Progenitor cell of endocrine pancreas (in vitro differentiated cells): ENCODE data around the gene CLASP2. TPM values are rescaled to one million over a fixed set of nuclear protein-coding genes. Genes with fewer than 3 reads are reported as not detected.
A peak's percentile ranks its signal among the peaks of the same experiment; 100 is the strongest.
"Not testable (repeated sequence)": the region's sequence is repeated elsewhere in the genome, so short reads cannot be mapped to it uniquely, and the experiment has no call there.

ENCODE experiments used
- DNase-seq: peaks from one replicate; pipeline ENCODE4 v3.0.0; 2021; ENCODE audit warnings: low spot score; ENCODE audit not compliant: unreplicated experiment
- H3K27ac Mint-ChIP-seq: 2 replicates; pipeline ENCODE4 v1.8.0; 2021; ENCODE audit warnings: mild to moderate bottlenecking, moderate library complexity, mixed read lengths
- H3K27me3 Mint-ChIP-seq: 2 replicates; pipeline ENCODE4 v1.8.0; 2021; ENCODE audit warnings: mixed read lengths
- H3K36me3 Mint-ChIP-seq: 2 replicates; pipeline ENCODE4 v1.8.0; 2022; ENCODE audit warnings: mixed read lengths; ENCODE audit not compliant: insufficient read depth
- H3K4me1 Mint-ChIP-seq: 2 replicates; pipeline ENCODE4 v1.8.0; 2021; ENCODE audit warnings: low read depth, mixed read lengths
- H3K4me3 Mint-ChIP-seq: 2 replicates; pipeline ENCODE4 v1.8.0; 2021; ENCODE audit warnings: low read depth, mild to moderate bottlenecking, moderate library complexity, mixed read lengths
- H3K9me3 Mint-ChIP-seq: 2 replicates; pipeline ENCODE4 v1.8.0; 2021; ENCODE audit warnings: low read depth, mixed read lengths
- CTCF ChIP-seq: fragments of 200-600 bp; sonication (generic); IDR thresholded peaks from one replicate; pipeline ENCODE4 v1.5.0; 2021; ENCODE audit warnings: antibody characterized with exemption, mild to moderate bottlenecking; ENCODE audit not compliant: unreplicated experiment
- long read RNA-seq: library from polyadenylated mRNA; unstranded; transcript quantifications from one replicate; pipeline ENCODE4 v2.0.0, GENCODE V29; 2020
- total RNA-seq: library from RNA; stranded (reverse); gene quantifications from 2 replicates; pipeline ENCODE4 v1.2.1, GENCODE V29; 2021

The CLASP2 gene
- 58.4 and 68.3 TPM in 2 replicates for total RNA-seq
- long read RNA-seq, partial matches to known transcripts, result 14 of 24 reads
- long read RNA-seq, other reads (novel, unspliced or antisense), result 10 of 24 reads

GRCh38 chr3:33717866-33718594, at the start of gene CLASP2:
Gene CLASP2 (minus strand): TSS chr3:33718254. CDS start chr3:33718002, 252 bp downstream.
- Mint-ChIP-seq H3K27ac (peak within 1 kb of the TSS; percentile 98), H3K4me1 (peaks cover 8% of the 10 kb centered on the region), H3K27me3 (peaks cover 12% of the 10 kb centered on the region), H3K36me3 (no peaks in the 10 kb centered on the region), H3K4me3 (no peak within 1 kb of the TSS), H3K9me3 (no peaks in the 10 kb centered on the region)
- TF ChIP-seq CTCF, result peak; percentile 36
- peak; percentile 84 for DNase-seq

- Mint-ChIP-seq H3K36me3 (no peaks in the 10 kb centered on the region), H3K27ac (no peak overlapping the region), H3K9me3 (peaks cover 22% of the 10 kb centered on the region), H3K4me3 (no peak overlapping the region), H3K4me1 (peaks cover 4% of the 10 kb centered on the region), H3K27me3 (no peaks in the 10 kb centered on the region)
- TF ChIP-seq CTCF, result no peak
- DNase-seq, result no peak
Observed at GRCh38 chr3:33758864-33759263, 40.8 kb upstream of the CLASP2 start.

DNA sequence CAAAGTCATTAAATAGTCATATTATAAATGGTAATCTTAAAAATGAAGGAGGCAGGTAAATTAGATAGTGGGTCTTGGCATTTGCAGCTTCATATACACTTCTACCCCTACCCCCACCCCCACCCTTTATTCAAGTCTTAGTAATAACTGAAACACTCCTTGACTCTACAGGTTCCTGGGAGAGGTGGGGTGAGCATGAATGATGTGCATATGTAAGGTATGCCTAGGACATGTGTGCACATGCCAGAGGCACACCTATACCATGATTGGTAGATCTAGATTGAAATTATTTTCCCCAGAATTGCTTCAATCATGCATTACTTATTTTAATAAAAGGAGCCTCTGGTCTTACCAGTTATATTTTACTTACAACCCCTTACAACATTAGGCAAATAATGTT, 40.2 kb upstream of the CLASP2 start:
- peaks cover 3% of the 10 kb centered on the region for H3K4me1 Mint-ChIP-seq
- TF ChIP-seq CTCF, result no peak
- no peaks in the 10 kb centered on the region for H3K36me3 Mint-ChIP-seq
- no peaks in the 10 kb centered on the region for H3K27me3 Mint-ChIP-seq
- H3K27ac Mint-ChIP-seq, result no peak overlapping the region
- H3K9me3 Mint-ChIP-seq, result peaks cover 22% of the 10 kb centered on the region
- H3K4me3 Mint-ChIP-seq, result no peak overlapping the region
- no peak for DNase-seq

DNA sequence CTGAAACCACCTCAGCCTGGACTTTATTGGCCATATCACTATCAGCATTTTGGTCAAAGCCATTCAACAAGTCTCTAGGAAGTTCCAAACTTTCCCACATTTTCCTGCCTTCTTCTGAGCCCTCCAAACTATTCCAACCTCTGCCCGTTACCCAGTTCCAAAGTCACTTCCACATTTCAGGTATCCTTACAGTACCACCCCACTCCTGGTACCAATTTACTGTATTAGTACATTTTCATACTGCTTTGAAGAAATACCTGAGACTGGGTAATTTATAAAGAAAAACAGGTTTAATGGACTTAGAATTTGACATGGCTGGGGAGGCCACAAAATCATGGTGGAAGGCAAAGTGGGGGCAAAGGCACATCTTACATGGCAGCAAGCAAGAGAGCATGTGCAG, 36.3 kb upstream of the CLASP2 start:
- not testable (repeated sequence) for H3K27ac Mint-ChIP-seq, H3K4me1 Mint-ChIP-seq, H3K36me3 Mint-ChIP-seq, H3K4me3 Mint-ChIP-seq, DNase-seq, H3K27me3 Mint-ChIP-seq
- peaks cover 15% of the 10 kb centered on the region for H3K9me3 Mint-ChIP-seq

- no peak overlapping the region for H3K4me3 Mint-ChIP-seq
- H3K27ac Mint-ChIP-seq, result no peak overlapping the region
- peaks cover 11% of the 10 kb centered on the region for H3K9me3 Mint-ChIP-seq
- no peak for DNase-seq
- H3K36me3 Mint-ChIP-seq, result no peaks in the 10 kb centered on the region
- no peaks in the 10 kb centered on the region for H3K4me1 Mint-ChIP-seq
- no peaks in the 10 kb centered on the region for H3K27me3 Mint-ChIP-seq
- no peak for TF ChIP-seq CTCF
Observed at GRCh38 chr3:33751336-33751735, 33.3 kb upstream of the CLASP2 start.

DNA sequence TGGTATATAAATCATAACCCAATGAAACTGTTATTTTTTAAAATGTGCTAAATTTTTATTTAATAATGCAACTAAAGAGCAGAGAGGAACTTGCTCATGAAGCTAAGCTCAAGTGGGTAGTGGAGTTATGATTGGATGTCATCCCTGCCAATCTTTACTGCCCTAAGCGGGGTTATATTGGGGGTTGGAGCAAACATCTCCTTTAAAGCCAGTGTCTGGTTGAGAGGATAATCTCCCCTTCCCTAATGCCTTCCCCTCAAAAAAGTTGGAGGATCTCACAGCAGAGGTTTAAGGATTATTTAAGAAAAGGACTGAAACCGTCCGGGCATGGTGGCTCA, 32.1 kb upstream of the CLASP2 start:
- Mint-ChIP-seq H3K27ac (no peak overlapping the region), H3K36me3 (no peaks in the 10 kb centered on the region), H3K27me3 (no peaks in the 10 kb centered on the region), H3K4me3 (no peak overlapping the region), H3K9me3 (peaks cover 9% of the 10 kb centered on the region), H3K4me1 (no peaks in the 10 kb centered on the region)
- no peak for DNase-seq
- no peak for TF ChIP-seq CTCF
